HG03095 (cell line): Measurements from ENCODE around the gene RBP5.

Source experiments
- ATAC-seq: cut with Tn5 transposase; IDR thresholded peaks from one replicate; pipeline ENCODE4 v1.9.1; 2021; ENCODE audit warnings: moderate library complexity; ENCODE audit not compliant: unreplicated experiment

Gene RBP5

GRCh38 chr12:7102582-7102981 is 26.1 kb downstream of the RBP5 start:
- no peak for ATAC-seq

- no peak for ATAC-seq
Measured at GRCh38 chr12:7101694-7102131, 27.0 kb downstream of the RBP5 start.

GRCh38 chr12:7101047-7101693 is 27.5 kb downstream of the RBP5 start:
- no peak for ATAC-seq

GRCh38 chr12:7100239-7100638 is 28.4 kb downstream of the RBP5 start:
- no peak for ATAC-seq

- no peak for ATAC-seq
Measured at GRCh38 chr12:7099290-7099996, 29.2 kb downstream of the RBP5 start.

GRCh38 chr12:7096979-7097378 is 31.7 kb downstream of the RBP5 start:
- no peak for ATAC-seq

- no peak for ATAC-seq
Measured at GRCh38 chr12:7096006-7096932, 32.4 kb downstream of the RBP5 start.

- ATAC-seq, result no peak
Measured at GRCh38 chr12:7093892-7094291, 34.8 kb downstream of the RBP5 start.

- no peak for ATAC-seq
Measured at GRCh38 chr12:7093486-7093885, 35.2 kb downstream of the RBP5 start.

GRCh38 chr12:7092986-7093460 is 35.7 kb downstream of the RBP5 start:
- ATAC-seq, result no peak

- no peak for ATAC-seq
Measured at GRCh38 chr12:7092229-7092985, 36.3 kb downstream of the RBP5 start, which contains the start of gene C1R. Gene C1R (minus strand): TSS chr12:7092445. CDS start chr12:7092388, 57 bp downstream.

GRCh38 chr12:7091660-7092228 is 36.9 kb downstream of the RBP5 start:
- no peak for ATAC-seq

- ATAC-seq, result no peak
Measured at GRCh38 chr12:7091171-7091570, 37.5 kb downstream of the RBP5 start.

- no peak for ATAC-seq
Measured at GRCh38 chr12:7090222-7090998, 38.3 kb downstream of the RBP5 start.

GRCh38 chr12:7089196-7089871 is 39.4 kb downstream of the RBP5 start:
- no peak for ATAC-seq

GRCh38 chr12:7083125-7083524 is 45.6 kb downstream of the RBP5 start:
- no peak for ATAC-seq

- no peak for ATAC-seq
Measured at GRCh38 chr12:7081037-7081436, 47.7 kb downstream of the RBP5 start.

- no peak for ATAC-seq
Measured at GRCh38 chr12:7079826-7080125, 48.9 kb downstream of the RBP5 start.

- ATAC-seq, result no peak
Measured at GRCh38 chr12:7078163-7078562, 50.5 kb downstream of the RBP5 start.
